ENCODE results near the gene SLC22A2. TPM values are rescaled to one million over a fixed set of nuclear protein-coding genes. Genes with fewer than 3 reads are reported as not detected.

SLC22A2 gene
- total RNA-seq, 1 donor from 2014 or later, result not detected

DNA sequence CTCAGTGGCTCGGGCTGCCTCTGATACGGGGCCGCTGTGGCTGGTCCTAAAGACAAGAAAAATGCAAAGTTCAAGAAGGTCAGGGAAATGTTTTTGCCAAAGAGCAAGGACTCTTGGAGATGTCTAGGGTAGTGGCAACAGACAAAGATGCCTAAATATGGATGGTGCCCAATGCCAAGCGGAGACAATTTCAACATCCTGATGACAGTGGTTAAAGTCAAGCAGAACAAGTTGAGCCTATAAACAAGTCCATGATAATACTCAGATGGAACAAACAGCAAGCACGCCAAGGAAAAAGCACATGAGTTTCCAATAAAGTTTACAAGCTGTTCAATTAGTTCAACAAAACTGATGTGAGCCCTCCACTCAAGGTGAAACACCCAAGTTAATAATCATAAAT, 85.9 kb downstream of the SLC22A2 start:
- DNase-seq (ENCODE audit: low read depth), result no peak
- no peak overlapping the region for H3K4me3 ChIP-seq (ENCODE audit: low read depth, low read length)
- TF ChIP-seq, protein P1, sequence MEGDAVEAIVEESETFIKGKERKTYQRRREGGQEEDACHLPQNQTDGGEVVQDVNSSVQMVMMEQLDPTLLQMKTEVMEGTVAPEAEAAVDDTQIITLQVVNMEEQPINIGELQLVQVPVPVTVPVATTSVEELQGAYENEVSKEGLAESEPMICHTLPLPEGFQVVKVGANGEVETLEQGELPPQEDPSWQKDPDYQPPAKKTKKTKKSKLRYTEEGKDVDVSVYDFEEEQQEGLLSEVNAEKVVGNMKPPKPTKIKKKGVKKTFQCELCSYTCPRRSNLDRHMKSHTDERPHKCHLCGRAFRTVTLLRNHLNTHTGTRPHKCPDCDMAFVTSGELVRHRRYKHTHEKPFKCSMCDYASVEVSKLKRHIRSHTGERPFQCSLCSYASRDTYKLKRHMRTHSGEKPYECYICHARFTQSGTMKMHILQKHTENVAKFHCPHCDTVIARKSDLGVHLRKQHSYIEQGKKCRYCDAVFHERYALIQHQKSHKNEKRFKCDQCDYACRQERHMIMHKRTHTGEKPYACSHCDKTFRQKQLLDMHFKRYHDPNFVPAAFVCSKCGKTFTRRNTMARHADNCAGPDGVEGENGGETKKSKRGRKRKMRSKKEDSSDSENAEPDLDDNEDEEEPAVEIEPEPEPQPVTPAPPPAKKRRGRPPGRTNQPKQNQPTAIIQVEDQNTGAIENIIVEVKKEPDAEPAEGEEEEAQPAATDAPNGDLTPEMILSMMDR (conservative IDR thresholded peaks at IDR 0.05; ENCODE audit: low read depth, low read length), result no peak

GRCh38 chr6:160170018-160170680, 88.5 kb downstream of the SLC22A2 start:
- no peak overlapping the region for H3K4me3 ChIP-seq (ENCODE audit: low read depth, low read length)
- TF ChIP-seq, protein P1 (conservative IDR thresholded peaks at IDR 0.05; ENCODE audit: low read depth, low read length), result no peak

GRCh38 chr6:160167604-160168399, 90.8 kb downstream of the SLC22A2 start:
- DNase-seq (ENCODE audit: low read depth), result peak; percentile 35
- no peak overlapping the region for H3K4me3 ChIP-seq (ENCODE audit: low read depth, low read length)
- TF ChIP-seq, protein P1 (conservative IDR thresholded peaks at IDR 0.05; ENCODE audit: low read depth, low read length), result no peak

More at GRCh38 chr6:160170018-160170680, 88.5 kb downstream of the SLC22A2 start:
- DNase-seq (ENCODE audit: low read depth), result no peak

Other genes starting within 250 kb of the SLC22A2 start
- 0.12 TPM in 1 of 2 replicates, not detected in the other for gene SLC22A1, start 137.0 kb downstream of the SLC22A2 start, total RNA-seq
- 2.2 and 4.2 TPM in 2 replicates for gene SLC22A3, start 89.6 kb upstream of the SLC22A2 start, total RNA-seq

Data from epithelial cell of proximal tubule (primary cell).